GM23338 (cell line): ENCODE results near the gene CNPY1. TPM values are rescaled to one million over a fixed set of nuclear protein-coding genes. Genes with fewer than 3 reads are reported as not detected.

ENCODE experiments used
- ATAC-seq: fragments of 200-7000 bp; cut with Tn5 transposase; 3 replicates; pipeline ENCODE4 v1.9.1; 2020
- DNase-seq: peaks from one replicate; pipeline ENCODE4 v3.0.0-alpha.2; 2015; ENCODE audit warnings: low spot score
- H2AFZ ChIP-seq: fragments of 200-600 bp; sonication (generic); 2 replicates; pipeline ENCODE4 v1.8.0; 2016; ENCODE audit warnings: antibody characterized with exemption, mild to moderate bottlenecking, moderate library complexity
- H3F3A ChIP-seq: fragments of 200-600 bp; sonication (generic); replicated peaks from 2 replicates; pipeline ENCODE4 v1.8.0; 2017; ENCODE audit warnings: antibody characterized with exemption, mixed run types, low read depth
- H3K27ac ChIP-seq: fragments of 200-600 bp; sonication (generic); 2 replicates; pipeline ENCODE4 v1.6.1; 2016; ENCODE audit warnings: low read depth
- H3K27me3 ChIP-seq: fragments of 200-600 bp; sonication (generic); 2 replicates; pipeline ENCODE4 v1.8.0; 2016; ENCODE audit warnings: mild to moderate bottlenecking, mixed run types, moderate library complexity; ENCODE audit not compliant: insufficient read depth
- H3K36me3 ChIP-seq: fragments of 200-600 bp; sonication (generic); 2 replicates; pipeline ENCODE4 v1.8.0; 2016; ENCODE audit warnings: mild to moderate bottlenecking; ENCODE audit not compliant: insufficient read depth
- H3K4me1 ChIP-seq: fragments of 200-600 bp; sonication (generic); 2 replicates; pipeline ENCODE4 v1.8.0; 2016; ENCODE audit warnings: mild to moderate bottlenecking, moderate library complexity; ENCODE audit not compliant: insufficient read depth
- H3K4me2 ChIP-seq: fragments of 200-600 bp; sonication (generic); 2 replicates; pipeline ENCODE4 v1.7.1; 2017; ENCODE audit warnings: mixed run types
- H3K4me3 ChIP-seq: fragments of 200-600 bp; sonication (generic); 2 replicates; pipeline ENCODE4 v1.6.1; 2016; ENCODE audit warnings: mixed run types
- H3K79me2 ChIP-seq: fragments of 200-600 bp; sonication (generic); replicated peaks from 2 replicates; pipeline ENCODE4 v1.8.0; 2017; ENCODE audit warnings: mild to moderate bottlenecking; ENCODE audit not compliant: insufficient read depth
- H3K9me2 ChIP-seq: fragments of 200-600 bp; sonication (generic); 2 replicates; pipeline ENCODE4 v1.8.0; 2017; ENCODE audit not compliant: insufficient read depth
- H4K20me1 ChIP-seq: fragments of 200-600 bp; sonication (generic); replicated peaks from 2 replicates; pipeline ENCODE4 v1.8.0; 2017; ENCODE audit warnings: mild to moderate bottlenecking; ENCODE audit not compliant: insufficient read depth
- H3K27ac Mint-ChIP-seq: 2 replicates; pipeline ENCODE4 v1.8.0; 2020; ENCODE audit warnings: inconsistent platforms, mild to moderate bottlenecking, moderate library complexity, mixed read lengths
- H3K27me3 Mint-ChIP-seq: 3 replicates; pipeline ENCODE4 v1.8.0; 2022; ENCODE audit warnings: low read depth, mild to moderate bottlenecking, moderate library complexity, mixed read lengths, inconsistent platforms; ENCODE audit not compliant: insufficient read depth, poor library complexity
- H3K36me3 Mint-ChIP-seq: 3 replicates; pipeline ENCODE4 v1.8.0; 2021; ENCODE audit warnings: low read depth, mild to moderate bottlenecking, inconsistent platforms, moderate library complexity, mixed read lengths
- H3K4me1 Mint-ChIP-seq: 3 replicates; pipeline ENCODE4 v1.8.0; 2020; ENCODE audit warnings: mild to moderate bottlenecking, inconsistent platforms, mixed read lengths
- H3K4me3 Mint-ChIP-seq: 3 replicates; pipeline ENCODE4 v1.8.0; 2021; ENCODE audit warnings: moderate library complexity, mild to moderate bottlenecking, inconsistent platforms, mixed read lengths
- H3K9me3 Mint-ChIP-seq: 3 replicates; pipeline ENCODE4 v1.8.0; 2020; ENCODE audit warnings: moderate library complexity, mild to moderate bottlenecking, inconsistent platforms, mixed read lengths
- CTCF ChIP-seq, 2 experiments: fragments of 200-600 bp in 1 of 2; sonication (generic) in 1 of 2; conservative IDR thresholded peaks; 2 replicates each; pipeline versions ENCODE4 v1.5.1 to v1.6.1; 2016 to 2017; ENCODE audit warnings: antibody characterized with exemption in 2 of 2, low read depth in 2 of 2, mild to moderate bottlenecking in 2 of 2, moderate library complexity in 1 of 2
- EZH2 ChIP-seq: fragments of 200-600 bp; sonication (generic); IDR thresholded peaks from one replicate; pipeline ENCODE4 v1.8.0; 2017; ENCODE audit warnings: antibody characterized with exemption, mild to moderate bottlenecking, low read depth; ENCODE audit not compliant: unreplicated experiment
- EZH2phosphoT487 ChIP-seq: fragments of 200-600 bp; sonication (generic); IDR thresholded peaks from one replicate; pipeline ENCODE4 v1.8.1; 2018; ENCODE audit warnings: antibody characterized with exemption; ENCODE audit not compliant: unreplicated experiment
- JUNB ChIP-seq: IDR thresholded peaks from one replicate; pipeline ENCODE4 v1.6.1; 2016; ENCODE audit warnings: antibody characterized with exemption; ENCODE audit not compliant: unreplicated experiment
- POLR2AphosphoS5 ChIP-seq: IDR thresholded peaks from 2 replicates; pipeline ENCODE4 v1.6.1; 2016; ENCODE audit warnings: antibody characterized with exemption, low read depth
- STAT1 ChIP-seq: IDR thresholded peaks from one replicate; pipeline ENCODE4 v1.6.1; 2016; ENCODE audit warnings: antibody characterized with exemption; ENCODE audit not compliant: unreplicated experiment
- ZNF331 ChIP-seq: fragments of 250-450 bp; sonication (Bioruptor Pico); IDR thresholded peaks from 2 replicates; pipeline ENCODE4 v1.5.0; 2020; ENCODE audit warnings: low read depth, mild to moderate bottlenecking, moderate library complexity
- polyA plus RNA-seq: library from polyadenylated mRNA; unstranded; fragments of >200 nt; fragmentation: Nextera tagmentation; extraction: Ambion mirVana; gene quantifications from 2 replicates; pipeline ENCODE4 v1.2.1, GENCODE V29; 2016
- total RNA-seq: library from RNA; depleted of rRNA; stranded (reverse); fragments of >200 nt; shearing (Covaris generic); gene quantifications from 2 replicates; pipeline ENCODE4 v1.2.3, GENCODE V29; 2014
- TF ChIP-seq, protein P1 (sequence below): IDR thresholded peaks from one replicate; pipeline ENCODE4 v1.6.1; 2018; ENCODE audit warnings: antibody characterized with exemption; ENCODE audit not compliant: unreplicated experiment

The CNPY1 gene
- total and polyA plus RNA-seq, 2 experiments from 2014 or later, result not detected

DNA sequence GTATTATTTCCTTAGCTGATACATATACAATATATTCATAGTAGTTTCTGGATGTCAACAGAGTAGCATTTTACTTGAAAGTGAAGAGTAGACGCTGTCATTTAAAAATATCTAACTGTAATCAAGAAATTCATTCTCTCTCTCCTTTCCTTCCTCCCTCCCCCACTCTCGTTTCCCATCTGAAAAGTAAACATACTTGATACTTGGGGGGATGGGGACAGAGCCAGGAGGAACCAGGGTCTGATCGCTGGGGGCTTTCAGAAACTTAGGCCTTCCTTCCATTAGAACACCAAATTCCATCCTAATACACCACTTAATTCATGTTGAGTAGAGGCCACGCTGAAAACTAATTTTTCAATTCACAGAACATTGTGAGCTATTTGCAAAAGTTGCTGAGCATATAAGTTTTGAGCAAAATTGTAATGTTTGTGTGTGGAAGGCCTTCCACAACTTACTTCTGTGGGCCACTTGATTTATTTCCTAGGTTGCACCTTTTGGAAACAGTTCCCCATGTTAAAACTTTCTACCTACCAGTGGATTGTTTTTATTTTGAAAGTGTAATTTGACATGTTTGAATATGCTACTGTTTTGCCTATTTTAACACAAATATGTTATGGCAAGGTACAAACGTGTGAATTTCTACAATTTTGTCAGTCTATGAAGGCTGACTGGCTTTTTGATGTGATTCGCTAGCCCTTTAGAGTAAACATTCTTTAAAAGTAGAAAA lies 35.2 kb downstream of the CNPY1 start:
- Mint-ChIP-seq H3K4me1 (peaks cover 45% of the 10 kb centered on the region), H3K36me3 (no peaks in the 10 kb centered on the region), H3K4me3 (peak overlapping the region; percentile 47; the same call in 2 of the 3 replicates), H3K9me3 (no peaks in the 10 kb centered on the region), H3K27ac (no peak overlapping the region), H3K27me3 (peaks cover 90% of the 10 kb centered on the region)
- Histone ChIP-seq H3F3A (peaks cover 13% of the 10 kb centered on the region; the same call in 1 of the 2 replicates), H4K20me1 (peaks cover 23% of the 10 kb centered on the region), H3K9me2 (no peaks in the 10 kb centered on the region), H3K4me2 (peak overlapping the region; percentile 75), H3K27me3 (peaks cover 95% of the 10 kb centered on the region), H2AFZ (no peak overlapping the region), H3K4me1 (peaks cover 46% of the 10 kb centered on the region), H3K27ac (no peak overlapping the region), H3K4me3 (peak overlapping the region; percentile 46; the same call in 1 of the 2 replicates), H3K36me3 (no peaks in the 10 kb centered on the region), H3K79me2 (no peaks in the 10 kb centered on the region)
- ATAC-seq (no peak), DNase-seq (peak; percentile 67)
- TF ChIP-seq, protein P1, sequence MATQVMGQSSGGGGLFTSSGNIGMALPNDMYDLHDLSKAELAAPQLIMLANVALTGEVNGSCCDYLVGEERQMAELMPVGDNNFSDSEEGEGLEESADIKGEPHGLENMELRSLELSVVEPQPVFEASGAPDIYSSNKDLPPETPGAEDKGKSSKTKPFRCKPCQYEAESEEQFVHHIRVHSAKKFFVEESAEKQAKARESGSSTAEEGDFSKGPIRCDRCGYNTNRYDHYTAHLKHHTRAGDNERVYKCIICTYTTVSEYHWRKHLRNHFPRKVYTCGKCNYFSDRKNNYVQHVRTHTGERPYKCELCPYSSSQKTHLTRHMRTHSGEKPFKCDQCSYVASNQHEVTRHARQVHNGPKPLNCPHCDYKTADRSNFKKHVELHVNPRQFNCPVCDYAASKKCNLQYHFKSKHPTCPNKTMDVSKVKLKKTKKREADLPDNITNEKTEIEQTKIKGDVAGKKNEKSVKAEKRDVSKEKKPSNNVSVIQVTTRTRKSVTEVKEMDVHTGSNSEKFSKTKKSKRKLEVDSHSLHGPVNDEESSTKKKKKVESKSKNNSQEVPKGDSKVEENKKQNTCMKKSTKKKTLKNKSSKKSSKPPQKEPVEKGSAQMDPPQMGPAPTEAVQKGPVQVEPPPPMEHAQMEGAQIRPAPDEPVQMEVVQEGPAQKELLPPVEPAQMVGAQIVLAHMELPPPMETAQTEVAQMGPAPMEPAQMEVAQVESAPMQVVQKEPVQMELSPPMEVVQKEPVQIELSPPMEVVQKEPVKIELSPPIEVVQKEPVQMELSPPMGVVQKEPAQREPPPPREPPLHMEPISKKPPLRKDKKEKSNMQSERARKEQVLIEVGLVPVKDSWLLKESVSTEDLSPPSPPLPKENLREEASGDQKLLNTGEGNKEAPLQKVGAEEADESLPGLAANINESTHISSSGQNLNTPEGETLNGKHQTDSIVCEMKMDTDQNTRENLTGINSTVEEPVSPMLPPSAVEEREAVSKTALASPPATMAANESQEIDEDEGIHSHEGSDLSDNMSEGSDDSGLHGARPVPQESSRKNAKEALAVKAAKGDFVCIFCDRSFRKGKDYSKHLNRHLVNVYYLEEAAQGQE, result no peak
- TF ChIP-seq EZH2phosphoT487 (no peak), EZH2 (peak; percentile 60)

- H3K4me3 ChIP-seq, result peak overlapping the region; percentile 46
Measured at GRCh38 chr7:155509725-155510551, 36.4 kb downstream of the CNPY1 start.

More at GRCh38 chr7:155509725-155510551, 36.4 kb downstream of the CNPY1 start:
- Mint-ChIP-seq H3K4me3 (peak overlapping the region; percentile 75), H3K27ac (no peak overlapping the region), H3K4me1 (peaks cover 45% of the 10 kb centered on the region), H3K36me3 (no peaks in the 10 kb centered on the region), H3K27me3 (peaks cover 93% of the 10 kb centered on the region), H3K9me3 (no peaks in the 10 kb centered on the region)
- Histone ChIP-seq H3K4me2 (peak overlapping the region; percentile 75), H3K27ac (no peak overlapping the region), H3K9me2 (no peaks in the 10 kb centered on the region), H3F3A (peaks cover 13% of the 10 kb centered on the region; the same call in 1 of the 2 replicates), H3K27me3 (peaks cover 97% of the 10 kb centered on the region), H3K36me3 (no peaks in the 10 kb centered on the region), H3K4me1 (peaks cover 46% of the 10 kb centered on the region), H4K20me1 (peaks cover 24% of the 10 kb centered on the region), H2AFZ (no peak overlapping the region), H3K79me2 (no peaks in the 10 kb centered on the region)
- TF ChIP-seq STAT1 (no peak), JUNB (no peak), POLR2AphosphoS5 (no peak), EZH2 (peak; percentile 45), ZNF331 (CRISPR knock-in tag) (no peak), CTCF (conservative IDR thresholded peaks at IDR 0.05; ENCODE audit: low read depth in 2 of 2) (peak; percentile 3 to 32; a peak in 1 of 4 replicates)
- TF ChIP-seq, protein P1, result no peak
- ATAC-seq (peak; percentile 90), DNase-seq (peak; percentile 91)
